Measurements from ENCODE around the gene SMARCC2.
"Not testable (repeated sequence)": the region's sequence is repeated elsewhere in the genome, so short reads cannot be mapped to it uniquely, and the experiment has no call there.

The SMARCC2 gene

GRCh38 chr12:56202838-56203237, 13.6 kb upstream of the SMARCC2 start:
- DNase-seq (ENCODE audit: low spot score), result no peak
- in situ Hi-C loops (cut with MboI; ENCODE audit: low sequenced_read_pairs, unreplicated experiment), result loop anchor here (25.0 kb wide), 1 partner anchor 259 kb away; the partner anchor contains the start of genes MIP and SPRYD4
- no peak for TF ChIP-seq CTCF (IDR thresholded peaks at IDR 0.05; ENCODE audit: borderline replicate concordance, control extremely low read depth, extremely low read depth, insufficient read depth, missing control alignments)

- in situ Hi-C loops (cut with MboI; ENCODE audit: low sequenced_read_pairs, unreplicated experiment), result loop anchor here (25.0 kb wide), 1 partner anchor 260 kb away; the partner anchor contains the start of genes MIP and SPRYD4
- DNase-seq (ENCODE audit: low spot score), result no peak
- TF ChIP-seq CTCF (IDR thresholded peaks at IDR 0.05; ENCODE audit: borderline replicate concordance, control extremely low read depth, extremely low read depth, insufficient read depth, missing control alignments), result no peak
Measured at GRCh38 chr12:56202366-56202765, 13.1 kb upstream of the SMARCC2 start.

GRCh38 chr12:56198836-56199235, 9.6 kb upstream of the SMARCC2 start:
- in situ Hi-C loops (cut with MboI; ENCODE audit: low sequenced_read_pairs, unreplicated experiment), result no loop called here
- no peak for TF ChIP-seq CTCF (IDR thresholded peaks at IDR 0.05; ENCODE audit: borderline replicate concordance, control extremely low read depth, extremely low read depth, insufficient read depth, missing control alignments)
- DNase-seq (ENCODE audit: low spot score), result no peak

- no peak for TF ChIP-seq CTCF (IDR thresholded peaks at IDR 0.05; ENCODE audit: borderline replicate concordance, control extremely low read depth, extremely low read depth, insufficient read depth, missing control alignments)
- in situ Hi-C loops (cut with MboI; ENCODE audit: low sequenced_read_pairs, unreplicated experiment), result no loop called here
- no peak for DNase-seq (ENCODE audit: low spot score)
Measured at GRCh38 chr12:56197921-56198635, 8.8 kb upstream of the SMARCC2 start.

GRCh38 chr12:56196818-56197550, 7.7 kb upstream of the SMARCC2 start:
- in situ Hi-C loops (cut with MboI; ENCODE audit: low sequenced_read_pairs, unreplicated experiment), result not testable (repeated sequence)

GRCh38 chr12:56193025-56193578, 3.8 kb upstream of the SMARCC2 start:
- DNase-seq (ENCODE audit: low spot score), result peak; percentile 82
- in situ Hi-C loops (cut with MboI; ENCODE audit: low sequenced_read_pairs, unreplicated experiment), result no loop called here
- TF ChIP-seq CTCF (IDR thresholded peaks at IDR 0.05; ENCODE audit: borderline replicate concordance, control extremely low read depth, extremely low read depth, insufficient read depth, missing control alignments), result peak; percentile 60

More at GRCh38 chr12:56196818-56197550, 7.7 kb upstream of the SMARCC2 start:
- not testable (repeated sequence) for DNase-seq (ENCODE audit: low spot score)

- TF ChIP-seq CTCF (IDR thresholded peaks at IDR 0.05; ENCODE audit: borderline replicate concordance, control extremely low read depth, extremely low read depth, insufficient read depth, missing control alignments), result no peak
- DNase-seq (ENCODE audit: low spot score), result no peak
- in situ Hi-C loops (cut with MboI; ENCODE audit: low sequenced_read_pairs, unreplicated experiment), result no loop called here
Measured at GRCh38 chr12:56192582-56192981, 3.3 kb upstream of the SMARCC2 start.
